Measurements from ENCODE around the gene GALNT1.

The GALNT1 gene

DNA sequence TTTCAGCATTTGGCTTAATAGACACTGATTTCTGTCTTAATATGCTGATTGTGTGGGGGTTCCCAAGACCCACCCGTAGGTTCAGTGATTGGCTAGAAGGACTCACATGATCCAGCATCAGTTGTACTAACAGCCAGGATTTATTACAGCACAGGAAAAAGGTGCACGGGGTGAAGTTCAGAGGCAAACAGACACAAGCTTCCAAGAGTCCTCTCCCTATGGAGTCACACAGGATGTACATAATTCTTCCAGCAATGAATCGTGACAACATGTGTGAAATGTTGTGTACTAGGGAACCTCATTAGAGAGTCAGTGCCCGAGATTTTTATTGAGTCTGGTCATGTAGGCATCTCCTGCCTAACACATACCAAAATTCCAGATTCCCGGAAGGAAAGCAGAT lies 52.8 kb downstream of the GALNT1 start:
- Histone ChIP-seq H3K4me3 (no peak overlapping the region), H3K27me3 (no peaks in the 10 kb centered on the region), H3K9ac (no peak overlapping the region), H3K36me3 (peaks cover 12 to 57% (median 52%) of the 10 kb centered on the region in 11 experiments; a peak in 21 of 22 replicates), H3K27ac (no peak overlapping the region), H3K4me1 (0 out of 20 replicates have a peak, but pooled peaks cover 0 to 4% (median 0%) of the 10 kb centered on the region in 10 experiments), H3K4me2 (no peak overlapping the region), H3K9me3 (replicated peaks in 1 of 11) (peaks cover 27 to 63% (median 53%) of the 10 kb centered on the region in 11 experiments), H4K20me1 (peaks cover 0 to 13% (median 0%) of the 10 kb centered on the region in 11 experiments; a peak in 5 of 22 replicates)
- no peak for TF ChIP-seq Cebpa-rat (IDR thresholded peaks at IDR 0.05)

DNA sequence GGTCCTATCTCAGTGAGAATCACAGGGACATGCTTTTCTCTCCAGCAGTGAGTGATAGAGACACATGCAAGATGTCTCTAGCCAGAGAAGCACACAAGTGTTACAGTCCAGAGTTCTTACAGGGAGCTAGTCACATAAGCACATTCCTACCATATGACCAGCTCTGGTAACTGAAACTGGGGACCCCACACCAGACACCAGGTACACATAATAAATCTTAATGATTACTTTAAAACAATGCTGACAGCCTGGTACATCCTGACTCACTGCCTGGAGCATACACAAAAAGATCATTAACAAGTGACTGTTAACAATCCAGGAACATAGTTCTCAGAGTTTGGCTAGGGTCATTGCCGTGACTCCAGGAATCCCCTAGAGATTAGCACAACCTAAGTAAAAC lies 53.6 kb downstream of the GALNT1 start:
- TF ChIP-seq Cebpa-rat (IDR thresholded peaks at IDR 0.05), result no peak
- Histone ChIP-seq H3K4me3 (no peak overlapping the region), H3K27ac (no peak overlapping the region)

DNA sequence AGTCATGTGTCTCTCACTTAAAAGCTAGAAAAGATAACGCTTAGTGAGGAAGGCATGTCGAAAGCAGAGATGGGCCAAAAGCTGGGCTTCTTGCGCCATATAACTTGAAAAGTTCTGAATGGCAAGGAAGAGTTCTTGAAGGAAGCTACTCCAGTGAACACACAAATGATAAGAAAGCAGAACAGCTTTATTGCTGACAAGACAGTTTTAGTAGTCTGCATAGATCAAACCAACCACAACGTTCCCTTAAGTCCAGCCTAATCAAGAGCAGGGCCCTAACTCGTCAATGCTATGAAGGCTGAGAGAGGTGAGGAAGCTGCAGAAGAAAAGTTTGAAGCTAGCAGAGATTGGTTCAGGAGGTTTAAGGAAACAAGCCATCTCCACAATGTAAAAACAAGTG lies 55.7 kb downstream of the GALNT1 start:
- no peak for TF ChIP-seq Cebpa-rat (IDR thresholded peaks at IDR 0.05)
- Histone ChIP-seq H3K36me3 (peaks cover 12 to 82% (median 68%) of the 10 kb centered on the region in 11 experiments; a peak in 21 of 22 replicates), H3K27me3 (no peaks in the 10 kb centered on the region), H3K4me3 (no peak overlapping the region), H3K9ac (no peak overlapping the region), H3K9me3 (replicated peaks in 1 of 11) (peaks cover 38 to 79% (median 67%) of the 10 kb centered on the region in 11 experiments), H3K4me1 (0 out of 20 replicates have a peak, but pooled peaks cover 0 to 4% (median 0%) of the 10 kb centered on the region in 10 experiments), H4K20me1 (peaks cover 0 to 13% (median 0%) of the 10 kb centered on the region in 11 experiments; a peak in 5 of 22 replicates), H3K4me2 (no peak overlapping the region), H3K27ac (no peak overlapping the region)

More for the DNA sequence above, 53.6 kb downstream of the GALNT1 start:
- Histone ChIP-seq H4K20me1 (peaks cover 0 to 13% (median 0%) of the 10 kb centered on the region in 11 experiments; a peak in 5 of 22 replicates), H3K4me1 (0 out of 20 replicates have a peak, but pooled peaks cover 0 to 4% (median 0%) of the 10 kb centered on the region in 10 experiments), H3K9me3 (replicated peaks in 1 of 11) (peaks cover 31 to 67% (median 58%) of the 10 kb centered on the region in 11 experiments), H3K36me3 (peaks cover 12 to 66% (median 57%) of the 10 kb centered on the region in 11 experiments; a peak in 21 of 22 replicates), H3K4me2 (no peak overlapping the region), H3K9ac (no peak overlapping the region), H3K27me3 (no peaks in the 10 kb centered on the region)

DNA sequence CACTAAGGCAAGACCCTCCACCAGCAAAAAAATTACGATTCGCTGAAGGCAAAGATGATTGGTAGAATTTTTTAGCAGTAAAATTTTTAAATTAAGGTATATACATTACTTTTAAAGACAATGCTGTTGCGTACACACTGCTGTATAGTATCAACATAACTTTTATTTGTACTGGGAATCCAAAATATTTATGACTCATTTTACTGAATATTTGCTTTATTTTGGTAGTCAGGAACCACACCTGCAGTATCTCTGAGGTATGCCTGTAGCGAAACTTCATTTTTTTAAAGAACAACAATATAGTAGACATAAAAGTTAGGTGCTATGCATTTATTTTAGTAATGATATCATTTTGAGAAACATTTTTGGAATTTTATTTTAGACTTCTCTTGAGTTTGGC lies 57.8 kb downstream of the GALNT1 start:
- no peak overlapping the region for H3K27ac ChIP-seq
- peaks cover 52 to 89% (median 79%) of the 10 kb centered on the region in 11 experiments for H3K9me3 ChIP-seq (replicated peaks in 1 of 11)
- H3K4me2 ChIP-seq, result no peak overlapping the region
- peaks cover 0 to 22% (median 0%) of the 10 kb centered on the region in 11 experiments; a peak in 5 of 22 replicates for H4K20me1 ChIP-seq
- no peaks in the 10 kb centered on the region for H3K27me3 ChIP-seq
- H3K9ac ChIP-seq, result no peak overlapping the region
- no peak for TF ChIP-seq Cebpa-rat (IDR thresholded peaks at IDR 0.05)
- H3K36me3 ChIP-seq, result peaks cover 12 to 95% (median 73%) of the 10 kb centered on the region in 11 experiments; a peak in 21 of 22 replicates
- 0 out of 20 replicates have a peak, but pooled peaks cover 0 to 4% (median 0%) of the 10 kb centered on the region in 10 experiments for H3K4me1 ChIP-seq
- H3K4me3 ChIP-seq, result no peak overlapping the region

DNA sequence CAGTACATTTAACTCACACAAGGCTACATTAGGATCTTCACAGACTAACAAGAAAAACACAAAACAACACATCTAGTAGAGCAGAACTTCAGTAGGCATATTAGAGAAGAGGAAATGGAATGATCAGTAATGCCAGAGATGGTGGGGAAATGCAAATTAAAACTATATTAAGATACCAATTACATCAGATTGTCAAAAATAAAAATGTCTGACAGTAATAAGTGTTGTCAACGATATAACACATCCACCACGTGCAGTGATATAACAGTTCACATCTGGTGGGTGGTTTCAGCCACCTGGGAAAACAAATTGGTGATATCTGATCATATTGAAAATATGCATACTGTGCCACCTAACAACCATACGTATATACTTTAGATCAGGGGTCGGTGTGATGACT lies 59.9 kb downstream of the GALNT1 start:
- no peak overlapping the region for H3K9ac ChIP-seq
- no peak for TF ChIP-seq Cebpa-rat (IDR thresholded peaks at IDR 0.05)
- H3K9me3 ChIP-seq (replicated peaks in 1 of 11), result peaks cover 68 to 91% (median 81%) of the 10 kb centered on the region in 11 experiments

DNA sequence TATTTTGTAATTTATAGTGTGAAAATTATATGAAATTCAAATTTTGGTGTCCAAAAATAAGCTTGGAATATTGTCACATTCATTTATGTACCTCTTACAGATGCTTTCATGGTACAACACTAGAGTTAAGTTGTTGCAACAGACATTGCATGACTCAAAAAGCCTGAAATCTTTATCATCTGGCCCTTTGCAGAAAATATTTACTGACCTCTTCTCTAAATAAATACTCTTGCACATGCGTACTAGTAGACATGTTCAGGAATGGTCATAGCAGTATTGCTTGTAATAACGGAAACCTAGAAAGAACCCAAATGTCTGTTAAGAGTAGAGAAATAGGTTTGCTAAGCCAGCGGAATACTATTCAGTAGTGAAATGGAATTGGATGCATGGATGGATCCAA lies 60.4 kb downstream of the GALNT1 start:
- H3K27me3 ChIP-seq, result no peaks in the 10 kb centered on the region
- H3K4me2 ChIP-seq, result no peak overlapping the region
- H3K4me3 ChIP-seq, result no peak overlapping the region
- H3K4me1 ChIP-seq, result peaks cover 0 to 10% (median 0%) of the 10 kb centered on the region in 10 experiments; a peak in 1 of 20 replicates
- peaks cover 63 to 91% (median 81%) of the 10 kb centered on the region in 11 experiments for H3K9me3 ChIP-seq (replicated peaks in 1 of 11)
- no peak for TF ChIP-seq Cebpa-rat (IDR thresholded peaks at IDR 0.05)
- peaks cover 20 to 96% (median 72%) of the 10 kb centered on the region in 11 experiments for H3K36me3 ChIP-seq
- peaks cover 0 to 19% (median 0%) of the 10 kb centered on the region in 11 experiments; a peak in 4 of 22 replicates for H4K20me1 ChIP-seq
- H3K27ac ChIP-seq, result no peak overlapping the region
- H3K9ac ChIP-seq, result no peak overlapping the region

More for the DNA sequence above, 59.9 kb downstream of the GALNT1 start:
- Histone ChIP-seq H4K20me1 (peaks cover 0 to 19% (median 0%) of the 10 kb centered on the region in 11 experiments; a peak in 4 of 22 replicates), H3K27ac (no peak overlapping the region), H3K27me3 (no peaks in the 10 kb centered on the region), H3K36me3 (peaks cover 20 to 96% (median 73%) of the 10 kb centered on the region in 11 experiments), H3K4me1 (peaks cover 0 to 8% (median 0%) of the 10 kb centered on the region in 10 experiments; a peak in 1 of 20 replicates), H3K4me3 (no peak overlapping the region), H3K4me2 (no peak overlapping the region)

DNA sequence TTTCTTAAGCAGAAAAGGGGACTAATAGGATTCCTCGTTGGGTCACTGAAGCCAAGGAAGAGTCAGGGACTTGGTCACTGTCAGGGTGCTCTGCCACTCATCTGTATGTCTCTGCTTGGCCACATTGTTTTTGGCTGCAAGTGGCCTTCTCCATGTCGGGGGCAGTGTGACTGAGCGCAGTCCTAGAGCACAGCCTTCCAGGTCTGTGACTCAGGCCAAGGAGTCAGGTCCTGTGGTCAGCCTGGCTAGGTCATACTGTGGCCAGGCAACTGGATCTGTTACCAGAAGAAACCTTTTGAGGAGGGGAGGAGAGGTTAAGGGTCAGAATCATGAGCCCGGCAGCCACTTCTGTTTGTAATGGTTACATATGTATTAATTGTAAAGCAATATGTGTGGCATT lies 61.3 kb downstream of the GALNT1 start:
- H3K27me3 ChIP-seq, result no peaks in the 10 kb centered on the region
- peaks cover 20 to 91% (median 63%) of the 10 kb centered on the region in 11 experiments for H3K36me3 ChIP-seq
- TF ChIP-seq Cebpa-rat (IDR thresholded peaks at IDR 0.05), result no peak
- H3K9me3 ChIP-seq (replicated peaks in 1 of 11), result peaks cover 58 to 91% (median 80%) of the 10 kb centered on the region in 11 experiments
- peaks cover 0 to 19% (median 0%) of the 10 kb centered on the region in 11 experiments; a peak in 4 of 22 replicates for H4K20me1 ChIP-seq
- H3K4me2 ChIP-seq, result no peak overlapping the region
- peaks cover 0 to 6% (median 0%) of the 10 kb centered on the region in 10 experiments; a peak in 1 of 20 replicates for H3K4me1 ChIP-seq
- no peak overlapping the region for H3K4me3 ChIP-seq
- H3K27ac ChIP-seq, result no peak overlapping the region
- H3K9ac ChIP-seq, result no peak overlapping the region

DNA sequence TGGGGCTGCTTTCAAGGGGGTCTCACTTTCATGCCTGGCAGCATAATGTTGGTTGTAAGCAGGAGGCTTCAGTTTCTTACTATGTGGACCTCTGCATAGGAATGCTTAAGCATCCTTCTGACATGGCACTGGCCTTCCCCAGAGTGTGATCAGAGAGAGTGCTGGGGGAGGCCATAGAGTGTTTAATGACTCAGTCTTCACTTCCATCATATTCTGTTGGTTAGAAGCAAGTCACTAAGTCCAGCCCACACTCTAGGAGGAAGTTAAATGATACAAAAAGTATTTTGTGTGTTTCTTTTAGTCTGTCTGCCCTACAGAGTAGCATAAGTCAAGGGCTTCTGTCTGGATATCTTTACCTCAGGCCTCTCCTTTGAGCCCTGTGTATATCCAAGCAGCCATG lies 64.9 kb downstream of the GALNT1 start:
- H3K27me3 ChIP-seq, result no peaks in the 10 kb centered on the region
- no peak for TF ChIP-seq Cebpa-rat (IDR thresholded peaks at IDR 0.05)
- H4K20me1 ChIP-seq, result peaks cover 0 to 35% (median 0%) of the 10 kb centered on the region in 11 experiments; a peak in 5 of 22 replicates
- no peak overlapping the region; a peak in 1 of 22 replicates for H3K4me2 ChIP-seq
- no peak overlapping the region for H3K9ac ChIP-seq
- no peak overlapping the region for H3K4me3 ChIP-seq
- peaks cover 51 to 82% (median 70%) of the 10 kb centered on the region in 11 experiments for H3K9me3 ChIP-seq (replicated peaks in 1 of 11)
- no peak overlapping the region for H3K27ac ChIP-seq
- peaks cover 0 to 6% (median 0%) of the 10 kb centered on the region in 10 experiments; a peak in 1 of 20 replicates for H3K4me1 ChIP-seq
- peaks cover 14 to 79% (median 47%) of the 10 kb centered on the region in 11 experiments; a peak in 21 of 22 replicates for H3K36me3 ChIP-seq

All from BLaER1 treated with 17β-estradiol and CSF1 and Interleukin-3, amounts not matched to agents 10 nM and 100 nM (cell line).